Occipital lobe (tissue), 2 donors: ENCODE results near the gene FOXN4. TPM values are rescaled to one million over a fixed set of nuclear protein-coding genes. Genes with fewer than 3 reads are reported as not detected.

Experiments
- DNase-seq: peaks from one replicate; lab custom pipeline; 2025; lab: John Stamatoyannopoulos, UW
- total RNA-seq: library from RNA; depleted of rRNA; stranded (reverse); fragments of >200 nt; gene quantifications from one replicate; pipeline ENCODE4 v1.2.3, GENCODE V29; 2014

FOXN4 gene
- total RNA-seq, 1 donor from 2014 or later = 0.16 TPM

DNA sequence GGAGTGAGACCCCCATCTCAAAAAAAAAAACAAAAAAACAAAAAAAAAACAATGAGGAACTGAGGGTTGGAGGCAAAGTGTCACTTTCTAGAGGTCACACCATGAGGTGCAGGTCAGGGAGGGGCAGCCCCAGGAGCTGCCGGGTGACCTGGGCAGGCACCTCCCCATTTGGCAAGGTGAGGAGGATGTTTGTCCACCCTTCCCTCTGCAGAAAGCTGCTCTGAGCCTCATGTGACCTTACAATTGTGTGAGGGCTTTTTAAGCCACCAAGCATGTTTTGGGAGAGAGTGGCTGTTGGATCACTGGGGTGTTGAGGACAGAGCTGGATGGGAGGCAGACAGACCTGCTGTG is 49.6 kb downstream of the FOXN4 start:
- DNase-seq = no peak

DNA sequence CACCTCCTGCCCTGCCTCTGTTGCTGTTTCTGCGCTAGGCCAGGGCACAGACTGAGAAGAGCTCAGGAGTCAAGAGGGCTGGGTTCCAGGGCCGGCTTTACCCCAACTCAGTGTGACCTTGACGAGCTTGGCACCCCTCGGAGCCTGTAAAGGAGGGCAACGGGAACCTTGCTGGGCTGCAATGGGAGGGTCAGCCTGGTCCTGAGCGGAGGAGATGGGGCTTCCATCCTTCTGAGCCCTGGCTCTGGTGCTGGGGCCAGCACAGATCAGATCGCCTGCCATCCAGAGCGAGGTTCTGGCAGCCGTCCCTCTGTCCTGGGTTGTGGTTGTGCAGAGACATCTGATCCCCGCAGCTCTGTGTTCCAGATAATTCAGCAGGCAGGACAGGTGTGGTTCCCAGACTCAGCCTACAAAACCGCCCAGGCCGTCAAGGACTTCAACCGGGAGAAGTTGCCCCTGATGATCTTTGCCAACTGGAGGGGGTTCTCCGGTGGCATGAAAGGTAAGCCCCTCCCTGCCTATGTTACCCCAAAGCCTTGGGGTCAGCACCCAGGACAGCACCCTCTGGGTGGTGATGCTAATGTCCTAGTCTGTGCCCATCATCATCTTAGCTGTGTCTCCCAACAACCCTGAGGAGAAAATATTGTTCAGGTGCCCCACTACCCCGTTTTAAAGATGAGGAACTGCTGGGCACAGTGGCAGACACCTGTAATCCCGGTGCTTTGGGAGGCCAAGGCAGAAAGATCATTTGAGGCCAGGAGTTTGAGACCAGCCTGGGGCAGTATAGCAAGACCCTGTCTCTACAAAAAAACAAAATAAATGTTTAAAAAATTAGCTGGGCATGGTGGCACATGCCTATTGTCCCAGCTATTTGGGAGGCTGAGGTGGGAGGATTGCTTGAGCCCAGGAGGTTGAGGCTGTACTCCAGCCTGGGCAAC is 50.2 kb downstream of the FOXN4 start:
- no peak for DNase-seq

DNA sequence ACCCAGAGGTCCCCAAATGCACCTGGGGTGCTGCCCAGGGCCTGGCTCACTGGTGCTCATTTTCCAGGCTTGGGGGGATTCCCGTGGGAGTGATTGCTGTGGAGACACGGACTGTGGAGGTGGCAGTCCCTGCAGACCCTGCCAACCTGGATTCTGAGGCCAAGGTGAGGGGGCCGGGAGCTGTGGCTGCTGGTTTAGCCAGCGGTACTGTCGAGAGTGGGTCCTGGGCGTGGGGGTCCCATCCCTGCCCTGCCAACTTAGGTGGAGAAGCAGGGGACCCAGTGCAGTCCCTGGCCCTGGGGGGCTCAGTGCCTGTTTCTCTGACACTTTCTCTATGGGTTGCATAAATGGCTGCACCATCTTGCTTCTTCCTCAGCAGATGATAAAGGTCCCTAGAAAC is 50.9 kb downstream of the FOXN4 start:
- DNase-seq = no peak

DNA sequence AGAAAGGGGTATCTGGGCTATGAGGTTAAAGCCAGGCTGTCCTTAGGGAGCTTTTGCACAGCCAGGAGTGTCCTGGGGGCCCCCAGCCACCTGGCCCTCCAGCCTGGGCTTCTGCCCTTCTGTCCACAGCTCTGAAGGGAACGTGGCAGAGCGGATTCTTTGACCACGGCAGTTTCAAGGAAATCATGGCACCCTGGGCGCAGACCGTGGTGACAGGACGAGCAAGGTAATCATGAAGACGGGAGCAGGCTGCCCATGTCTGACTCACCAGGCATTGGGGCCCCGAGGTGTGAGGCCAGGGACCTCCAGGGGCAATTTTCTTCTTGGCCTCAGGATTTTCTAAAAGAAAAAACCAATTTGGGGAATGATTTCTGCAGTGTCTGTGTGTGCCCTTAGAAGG is 53.1 kb downstream of the FOXN4 start:
- no peak for DNase-seq

DNA sequence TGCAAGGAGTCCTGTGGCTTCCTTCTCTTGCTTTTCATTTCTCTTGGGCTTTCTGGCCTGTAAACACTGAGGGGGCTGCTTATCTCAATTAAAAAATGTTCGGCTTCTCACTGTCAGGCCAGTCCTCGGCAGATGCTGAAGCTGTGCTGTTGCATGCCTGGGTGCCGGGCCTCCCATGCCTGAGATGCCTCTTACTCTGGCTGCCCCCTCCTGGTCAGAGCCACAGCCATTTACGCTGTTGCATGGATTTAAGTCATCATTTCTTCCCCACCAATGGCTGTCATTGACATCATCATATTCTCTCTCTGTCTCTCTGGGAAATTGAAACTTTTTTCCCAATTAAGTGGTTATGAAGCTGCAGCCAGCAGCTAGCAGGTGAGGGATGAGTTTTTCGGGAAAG is 53.7 kb downstream of the FOXN4 start:
- DNase-seq = no peak

DNA sequence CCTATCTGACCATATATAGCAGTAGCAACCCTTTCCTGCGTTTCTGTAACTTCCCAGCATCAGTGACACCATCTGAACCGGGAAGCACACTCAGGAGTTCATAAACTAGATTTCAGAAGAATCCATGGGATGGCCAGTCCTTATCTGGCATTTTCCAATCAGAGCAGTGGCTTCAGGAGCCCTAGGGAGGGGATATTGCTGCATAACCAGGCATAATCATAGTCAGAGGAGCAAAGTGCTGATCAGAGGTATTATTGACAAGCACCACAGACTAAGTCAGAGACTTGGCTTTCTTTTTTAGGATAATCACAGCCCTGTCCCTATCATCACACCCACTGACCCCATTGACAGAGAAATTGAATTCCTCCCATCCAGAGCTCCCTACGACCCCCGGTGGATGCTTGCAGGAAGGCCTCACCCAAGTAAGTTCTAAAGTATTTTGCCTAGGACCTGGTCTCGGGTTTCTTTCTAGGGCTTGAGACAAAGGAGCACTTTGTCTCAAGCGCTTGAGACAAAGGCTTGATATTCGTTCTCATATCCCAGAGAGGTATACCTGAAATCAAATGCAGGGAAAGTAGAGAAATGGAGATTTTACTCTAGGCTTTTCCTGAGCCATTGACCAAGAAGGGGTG is 55.1 kb downstream of the FOXN4 start:
- no peak for DNase-seq

DNA sequence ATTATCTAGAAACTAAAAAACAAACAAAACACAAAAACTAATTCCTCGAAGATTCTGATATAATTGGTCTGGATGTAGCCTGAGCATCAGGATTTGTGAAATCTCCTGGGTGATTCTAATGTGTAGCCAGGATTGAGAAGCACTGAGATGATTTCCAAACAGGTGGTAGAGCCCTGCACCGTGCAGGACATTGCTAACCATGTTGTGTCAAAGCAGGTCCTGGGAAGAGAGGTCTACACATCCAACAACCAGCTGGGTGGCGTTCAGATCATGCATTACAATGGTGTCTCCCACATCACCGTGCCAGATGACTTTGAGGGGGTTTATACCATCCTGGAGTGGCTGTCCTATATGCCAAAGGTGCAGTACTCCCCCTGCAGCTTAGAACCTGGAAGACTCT is 56.3 kb downstream of the FOXN4 start:
- no peak for DNase-seq

DNA sequence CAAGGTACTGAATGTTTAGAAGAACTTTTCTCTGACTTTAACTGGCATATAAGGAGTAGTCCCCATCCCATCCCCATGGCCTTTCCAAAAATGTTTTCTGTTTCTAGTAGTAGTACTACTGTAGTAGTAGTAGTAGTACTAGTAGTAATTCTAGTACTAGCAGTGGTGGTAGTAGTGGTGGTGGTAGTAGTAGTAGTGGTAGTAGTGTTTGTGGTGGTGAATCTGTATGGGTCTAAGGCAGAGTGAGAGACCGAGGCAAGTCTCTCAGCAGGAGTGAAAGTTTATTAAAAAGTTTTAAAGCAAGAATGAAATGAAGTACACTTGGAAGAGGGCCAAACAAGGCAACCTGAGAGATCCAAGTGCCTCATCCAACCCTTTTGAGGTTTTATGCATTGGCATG is 58.6 kb downstream of the FOXN4 start:
- DNase-seq = no peak

DNA sequence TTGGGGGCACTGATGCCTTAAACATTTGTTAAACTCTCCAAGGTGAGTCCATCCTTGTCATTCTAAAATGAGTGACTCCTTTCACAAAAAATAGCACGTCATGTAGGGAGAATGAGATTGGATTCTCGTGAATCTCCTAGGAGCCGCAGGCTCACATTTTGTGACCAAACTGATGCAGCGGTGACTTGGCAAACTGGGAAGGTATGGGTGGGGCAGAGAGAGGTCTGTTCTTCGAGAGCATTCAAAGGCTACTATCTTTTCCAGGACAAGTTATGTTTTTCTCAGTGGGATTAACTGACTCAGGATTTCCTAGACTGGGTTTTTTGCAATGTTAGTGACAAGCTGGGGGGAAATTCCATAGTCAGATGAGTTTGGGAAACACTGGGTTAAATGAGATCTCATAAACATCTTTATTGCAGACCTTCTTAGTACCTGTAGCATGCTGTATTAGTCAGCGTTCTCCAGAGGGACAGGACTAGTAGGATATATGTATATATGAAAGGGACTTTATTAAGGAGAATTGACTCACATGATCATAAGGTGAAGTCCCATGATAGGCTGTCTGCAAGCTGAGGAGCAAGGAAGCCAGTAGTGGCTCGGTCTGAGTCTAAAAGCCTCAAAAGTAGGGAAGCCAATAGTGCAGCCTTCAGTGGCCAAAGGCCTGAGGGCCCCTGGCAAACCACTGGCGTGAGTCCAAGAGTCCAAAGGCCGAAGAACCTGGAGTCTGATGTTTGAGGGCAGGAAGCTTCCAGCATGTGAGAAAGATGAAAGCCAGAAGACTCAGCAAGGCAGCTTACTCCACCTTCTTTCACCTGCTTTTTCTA is 61.0 kb downstream of the FOXN4 start:
- DNase-seq = no peak

DNA sequence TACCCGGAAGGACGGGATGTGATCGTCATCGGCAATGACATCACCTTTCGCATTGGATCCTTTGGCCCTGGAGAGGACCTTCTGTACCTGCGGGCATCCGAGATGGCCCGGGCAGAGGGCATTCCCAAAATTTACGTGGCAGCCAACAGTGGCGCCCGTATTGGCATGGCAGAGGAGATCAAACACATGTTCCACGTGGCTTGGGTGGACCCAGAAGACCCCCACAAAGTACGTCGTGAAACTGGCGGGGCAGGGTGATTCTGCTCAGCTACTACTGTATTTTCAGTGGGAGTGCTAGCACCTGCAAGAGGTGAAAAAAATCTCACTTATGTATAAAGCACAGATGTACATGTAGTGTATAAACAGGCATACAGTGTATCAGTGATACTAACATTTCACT is 62.9 kb downstream of the FOXN4 start:
- no peak for DNase-seq

DNA sequence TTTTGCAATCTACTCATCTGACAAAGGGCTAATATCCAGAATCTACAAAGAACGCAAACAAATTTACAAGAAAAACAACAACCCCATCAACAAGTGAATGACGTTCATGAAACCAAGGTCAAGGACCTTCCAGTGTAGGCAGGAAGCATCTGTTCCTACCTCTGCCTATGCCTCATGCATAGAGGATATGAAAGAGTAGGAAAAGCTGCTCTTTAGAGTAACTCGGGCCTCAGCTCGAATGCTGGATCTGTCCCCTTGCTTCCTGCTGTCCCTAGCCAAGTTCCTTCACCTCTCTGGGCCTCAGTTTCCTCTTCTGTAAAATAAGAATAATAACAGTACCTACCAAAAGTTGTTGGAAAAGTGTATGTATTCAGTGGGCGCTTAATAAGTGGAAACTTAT is 65.0 kb downstream of the FOXN4 start:
- DNase-seq = no peak

DNA sequence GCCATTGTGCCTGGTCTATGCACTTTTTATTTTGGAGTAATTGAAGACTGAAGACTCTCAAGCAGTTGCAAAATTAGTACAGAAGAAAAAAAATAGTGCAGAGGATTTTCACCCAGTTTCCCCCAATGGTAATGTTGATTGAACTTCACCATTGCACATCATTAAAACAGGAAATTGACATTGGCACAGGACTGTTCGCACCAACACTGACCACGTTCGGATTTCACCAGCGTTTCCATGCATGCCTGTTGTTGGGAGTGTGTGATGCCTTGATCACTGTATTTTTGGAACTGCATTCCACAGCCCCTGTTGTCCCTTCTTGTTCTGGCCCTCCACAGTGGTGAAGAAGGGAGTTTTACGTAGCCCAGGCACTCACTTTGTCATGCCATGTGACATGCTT is 67.1 kb downstream of the FOXN4 start:
- no peak for DNase-seq

DNA sequence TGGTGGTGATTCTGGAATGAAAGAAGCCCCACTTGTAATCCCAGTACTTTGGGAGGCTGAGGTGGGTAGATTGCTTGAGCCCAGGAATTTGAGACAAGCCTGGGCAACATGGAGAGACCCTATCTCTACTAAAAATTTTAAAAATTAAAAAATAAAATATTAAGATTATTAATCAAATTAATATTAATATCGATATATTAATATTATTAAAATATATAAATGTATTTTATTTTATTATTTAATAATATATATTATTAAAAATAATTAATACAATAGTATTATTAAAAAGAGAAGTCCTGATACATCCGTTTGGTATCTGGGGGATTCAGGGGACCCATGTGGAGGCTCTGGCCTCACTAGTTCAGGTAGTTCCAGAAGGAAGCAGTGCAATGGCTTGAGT is 68.7 kb downstream of the FOXN4 start:
- no peak for DNase-seq

DNA sequence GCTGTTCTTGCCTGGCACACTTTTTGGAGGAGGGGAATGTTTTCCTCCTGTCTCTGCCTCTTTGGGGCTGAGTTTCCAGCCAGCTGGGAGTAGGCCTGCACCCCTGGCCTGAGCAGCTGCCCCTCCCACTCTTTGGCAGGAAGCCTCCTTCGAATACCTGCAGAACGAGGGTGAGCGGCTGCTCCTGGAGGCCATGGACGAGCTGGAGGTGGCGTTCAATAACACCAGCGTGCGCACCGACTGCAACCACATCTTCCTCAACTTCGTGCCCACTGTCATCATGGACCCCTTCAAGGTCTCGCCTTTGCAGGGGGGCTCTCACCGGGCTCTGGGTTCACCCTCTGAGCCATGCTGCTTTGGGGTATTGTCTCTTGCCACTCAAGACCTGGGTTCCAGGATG is 69.4 kb downstream of the FOXN4 start:
- no peak for DNase-seq

DNA sequence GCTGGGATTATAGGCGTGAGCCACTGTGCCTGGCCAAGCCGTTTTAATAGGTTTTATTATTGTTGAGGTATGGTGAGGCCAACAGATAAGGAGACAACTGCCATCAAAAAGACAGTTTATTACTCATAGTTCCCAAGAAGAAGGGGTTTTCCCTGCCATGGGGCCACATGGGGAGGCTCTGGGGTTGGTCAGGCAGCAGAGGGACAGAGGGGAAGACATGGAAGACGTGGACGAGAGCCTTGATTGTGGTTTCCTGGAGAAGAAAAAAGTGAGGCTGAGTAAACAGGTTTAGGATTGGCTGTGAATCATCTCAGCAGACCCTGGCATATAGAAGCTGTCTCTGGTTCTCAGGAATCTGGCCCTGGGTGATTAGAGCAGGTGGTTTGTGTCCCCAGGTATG is 69.9 kb downstream of the FOXN4 start:
- no peak for DNase-seq

DNA sequence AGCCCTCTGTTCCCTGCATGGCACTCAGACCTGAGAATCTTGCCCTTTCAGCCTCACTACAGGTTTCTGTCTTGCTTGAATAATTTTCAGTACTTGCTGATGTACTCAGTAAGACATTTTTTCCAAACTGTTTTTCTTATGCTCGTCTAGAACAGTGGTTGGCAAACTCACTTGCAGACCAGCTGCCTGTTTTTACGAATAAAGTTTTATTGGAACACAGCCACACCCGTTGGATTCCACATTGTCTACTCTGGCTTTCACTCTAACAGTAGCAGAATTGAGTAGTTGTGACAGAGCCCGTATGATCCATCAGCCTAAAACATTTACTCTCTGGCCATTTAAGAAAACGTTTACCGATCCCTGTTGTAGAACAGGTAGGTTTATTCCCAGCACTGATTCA is 72.8 kb downstream of the FOXN4 start:
- no peak for DNase-seq

DNA sequence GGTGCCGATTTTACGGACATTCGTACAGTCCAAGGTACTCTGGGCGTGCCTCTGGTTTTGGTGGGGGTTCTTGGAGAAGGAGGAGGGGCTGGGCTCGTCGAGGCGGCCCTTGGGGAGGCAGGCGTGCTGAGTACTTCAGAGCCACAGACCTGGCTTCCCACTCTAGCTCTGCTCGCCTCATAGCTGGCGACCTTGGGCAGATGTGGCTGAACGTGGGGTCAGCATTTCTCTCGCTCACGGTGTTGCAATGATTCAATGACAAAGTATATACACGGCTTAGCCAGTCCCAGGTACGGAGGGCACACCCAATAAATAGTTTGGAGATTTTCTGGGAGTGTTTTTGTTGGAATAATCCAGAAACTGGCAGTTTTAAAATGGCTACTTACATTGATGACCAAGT is 75.1 kb downstream of the FOXN4 start:
- no peak for DNase-seq

DNA sequence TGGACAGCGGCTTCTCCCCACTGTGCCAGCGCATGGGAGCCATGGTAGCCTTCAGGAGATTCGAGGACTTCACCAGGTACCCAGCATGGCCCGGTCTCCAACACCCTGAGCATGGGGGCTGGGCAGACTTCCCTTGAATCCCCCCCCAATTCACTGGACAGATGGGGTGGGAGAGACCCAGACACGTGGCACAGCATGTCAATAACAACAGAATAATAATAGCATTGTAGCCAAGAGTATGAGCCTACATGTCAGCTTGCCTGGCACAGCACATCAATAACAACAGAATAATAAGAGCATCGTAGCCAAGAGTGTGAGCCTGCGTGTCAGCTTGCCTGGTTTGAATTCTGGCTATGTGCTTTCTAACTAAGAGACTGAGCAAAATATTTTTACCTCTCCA is 76.4 kb downstream of the FOXN4 start:
- DNase-seq = no peak

DNA sequence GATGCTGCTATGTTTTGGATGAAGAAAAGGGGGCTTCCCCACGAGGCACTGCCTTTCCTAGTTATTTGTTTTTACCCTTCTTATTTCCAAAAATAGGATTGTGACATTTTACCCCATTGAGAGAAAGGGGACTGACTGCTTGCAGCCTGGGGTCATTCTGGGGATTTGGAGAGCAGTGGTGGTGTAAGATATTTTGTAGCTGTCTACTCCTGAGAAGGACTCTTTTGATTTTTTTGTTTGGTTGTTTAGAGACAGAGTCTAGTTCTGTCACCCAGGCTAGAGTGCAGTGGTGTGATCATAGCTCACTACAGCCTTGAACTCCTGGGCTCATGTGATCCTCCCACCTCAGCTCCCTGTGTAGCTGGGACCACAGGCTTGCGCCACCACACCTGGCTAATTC is 78.9 kb downstream of the FOXN4 start:
- no peak for DNase-seq

DNA sequence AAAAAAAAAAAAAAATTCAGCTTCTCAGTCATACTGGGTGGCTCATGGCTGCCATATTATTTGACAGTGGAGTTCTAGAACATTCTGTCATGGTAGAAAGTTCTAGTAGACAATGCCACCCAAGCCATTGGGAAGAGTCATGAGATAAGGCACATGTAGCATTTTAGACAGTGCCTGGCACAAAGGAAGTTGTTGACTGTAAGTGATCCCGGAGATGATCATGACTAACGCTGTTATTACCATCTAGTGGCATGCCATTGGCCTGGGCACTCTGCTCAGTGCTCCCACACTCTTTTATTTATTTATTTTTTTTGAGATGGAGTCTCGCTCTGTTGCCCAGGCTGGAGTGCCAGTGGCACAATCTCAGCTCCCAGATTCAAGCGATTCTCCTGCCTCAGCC is 80.4 kb downstream of the FOXN4 start:
- DNase-seq = no peak
